Measurements from ENCODE around the gene CBR1.
"Not testable (repeated sequence)": the region's sequence is repeated elsewhere in the genome, so short reads cannot be mapped to it uniquely, and the experiment has no call there.

CBR1 gene

GRCh38 chr21:36079671-36080070, 9.8 kb downstream of the CBR1 start:
- DNase-seq (ENCODE audit: low read depth), result no peak

GRCh38 chr21:36080386-36080785, 10.6 kb downstream of the CBR1 start:
- DNase-seq (ENCODE audit: low read depth), result no peak

DNA sequence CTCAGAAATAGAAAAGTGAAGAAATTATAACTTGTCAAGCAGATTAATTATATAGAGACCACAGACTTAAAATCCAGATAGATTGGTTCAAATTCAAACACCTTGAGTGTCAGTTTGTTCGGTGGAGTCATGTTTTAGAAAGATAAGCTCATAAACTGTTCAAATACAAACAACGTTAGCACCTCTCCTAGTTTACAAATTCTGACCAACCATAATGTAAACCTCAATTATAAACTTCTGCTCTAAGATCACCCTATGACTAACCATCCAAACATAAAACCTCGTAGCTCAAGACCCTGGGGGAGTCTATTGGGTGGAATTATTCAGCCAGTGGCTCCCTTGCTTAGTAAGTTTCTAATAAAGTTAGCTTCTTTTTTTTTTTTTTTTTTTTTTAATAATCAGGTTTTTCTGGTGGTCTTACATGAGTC, 12.4 kb downstream of the CBR1 start:
- no peak for DNase-seq (ENCODE audit: low read depth)

- no peak for DNase-seq (ENCODE audit: low read depth)
Observed at GRCh38 chr21:36087362-36088138, 17.7 kb downstream of the CBR1 start.

- no peak for DNase-seq (ENCODE audit: low read depth)
Observed at GRCh38 chr21:36089946-36090345, 20.1 kb downstream of the CBR1 start.

- DNase-seq (ENCODE audit: low read depth), result no peak
Observed at GRCh38 chr21:36092681-36093080, 22.9 kb downstream of the CBR1 start.

DNA sequence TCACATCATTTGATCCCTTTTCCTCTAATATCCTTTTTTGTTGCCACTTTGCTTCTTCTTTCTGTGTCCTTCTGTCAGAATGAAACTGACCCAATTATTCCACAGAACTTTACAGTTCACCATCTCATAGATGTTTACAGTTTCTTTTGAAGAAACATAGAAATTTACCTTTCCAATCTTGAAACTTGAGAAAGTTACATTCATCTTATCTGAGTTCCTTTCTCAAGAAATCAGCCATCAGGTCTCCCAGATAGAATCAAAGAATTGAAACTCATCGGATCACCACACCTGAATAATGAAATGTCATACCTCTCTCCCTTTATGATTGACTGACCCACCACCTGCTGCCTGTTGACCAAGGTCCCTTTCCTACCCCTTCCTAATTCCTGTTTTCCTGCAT, 23.7 kb downstream of the CBR1 start:
- no peak for DNase-seq (ENCODE audit: low read depth)

- DNase-seq (ENCODE audit: low read depth), result no peak
Observed at GRCh38 chr21:36096398-36097290, 26.8 kb downstream of the CBR1 start.

DNA sequence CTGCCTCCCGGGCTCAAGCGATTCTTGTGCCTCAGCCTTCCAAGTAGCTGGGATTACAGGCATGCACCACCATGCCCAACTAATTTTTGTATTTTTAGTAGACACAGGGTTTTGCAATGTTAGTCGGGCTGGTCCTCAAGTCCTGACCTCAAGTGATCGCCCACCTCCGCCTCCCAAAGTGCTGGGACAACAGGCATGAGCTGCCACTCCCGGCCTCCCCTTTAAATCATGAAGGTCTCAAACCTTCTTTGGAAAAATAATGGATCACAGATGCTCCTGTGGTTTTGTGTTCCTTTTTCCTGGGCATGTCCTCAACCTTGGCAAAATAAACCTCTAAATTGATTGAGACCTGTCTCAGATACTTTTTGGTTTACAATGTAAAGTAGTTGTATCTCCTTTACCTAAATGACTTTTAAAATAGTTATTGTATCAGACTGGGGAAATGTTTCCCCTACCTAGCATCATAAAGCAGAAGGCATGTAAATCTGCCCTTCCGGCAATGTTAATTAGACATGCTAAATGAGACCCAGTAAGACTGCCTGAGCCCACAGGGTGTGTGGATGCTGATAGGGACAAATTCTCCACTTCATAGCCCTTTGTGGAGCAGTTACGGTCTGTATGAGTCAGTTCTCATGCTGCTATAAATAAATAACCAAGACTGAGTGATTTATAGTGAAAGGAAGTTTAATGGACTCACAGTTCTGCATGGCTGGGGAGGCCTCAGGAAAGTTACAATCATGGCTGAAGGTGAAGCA, 27.8 kb downstream of the CBR1 start:
- DNase-seq (ENCODE audit: low read depth), result no peak

DNA sequence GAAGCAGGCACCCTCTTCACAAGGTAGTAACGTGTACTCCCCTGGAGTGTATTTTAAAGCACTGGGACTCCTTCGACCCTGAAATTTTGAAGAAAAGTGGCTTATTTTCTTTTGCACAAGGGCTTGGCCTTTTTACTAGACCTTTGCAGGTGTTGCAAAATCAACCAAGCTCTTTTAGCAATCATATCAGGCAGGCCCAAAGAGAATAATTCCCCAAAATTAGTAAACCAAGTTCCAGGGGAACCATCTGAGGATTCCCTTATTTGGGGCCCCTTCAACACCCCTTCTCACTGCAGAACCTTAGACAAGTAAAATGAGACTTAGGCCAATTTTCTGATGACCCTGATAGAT, 28.3 kb downstream of the CBR1 start:
- DNase-seq (ENCODE audit: low read depth), result no peak

- no peak for DNase-seq (ENCODE audit: low read depth)
Observed at GRCh38 chr21:36099000-36099399, 29.2 kb downstream of the CBR1 start.

GRCh38 chr21:36099695-36100211, 29.9 kb downstream of the CBR1 start:
- not testable (repeated sequence) for DNase-seq (ENCODE audit: low read depth)

- DNase-seq (ENCODE audit: low read depth), result no peak
Observed at GRCh38 chr21:36100971-36101641, 31.3 kb downstream of the CBR1 start.

DNA sequence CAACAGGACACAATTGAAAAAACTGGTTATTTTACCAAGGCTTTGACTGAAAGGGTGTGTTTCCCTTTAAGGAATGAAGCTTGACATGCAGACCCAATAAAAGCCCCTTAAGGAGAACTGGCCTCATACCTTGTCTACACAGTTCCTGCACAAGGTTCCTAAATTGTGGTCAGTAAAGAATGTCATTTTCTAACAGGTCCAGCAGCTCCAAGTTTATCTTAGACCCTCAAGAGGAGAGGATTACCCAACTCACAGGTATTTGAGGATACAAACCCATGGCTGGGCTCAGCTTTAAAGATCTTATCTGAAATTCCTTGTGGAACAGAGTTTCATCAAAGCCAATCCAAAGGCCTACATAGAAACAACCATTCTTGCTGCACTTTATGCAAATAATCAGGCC, 33.6 kb downstream of the CBR1 start:
- no peak for DNase-seq (ENCODE audit: low read depth)

DNA sequence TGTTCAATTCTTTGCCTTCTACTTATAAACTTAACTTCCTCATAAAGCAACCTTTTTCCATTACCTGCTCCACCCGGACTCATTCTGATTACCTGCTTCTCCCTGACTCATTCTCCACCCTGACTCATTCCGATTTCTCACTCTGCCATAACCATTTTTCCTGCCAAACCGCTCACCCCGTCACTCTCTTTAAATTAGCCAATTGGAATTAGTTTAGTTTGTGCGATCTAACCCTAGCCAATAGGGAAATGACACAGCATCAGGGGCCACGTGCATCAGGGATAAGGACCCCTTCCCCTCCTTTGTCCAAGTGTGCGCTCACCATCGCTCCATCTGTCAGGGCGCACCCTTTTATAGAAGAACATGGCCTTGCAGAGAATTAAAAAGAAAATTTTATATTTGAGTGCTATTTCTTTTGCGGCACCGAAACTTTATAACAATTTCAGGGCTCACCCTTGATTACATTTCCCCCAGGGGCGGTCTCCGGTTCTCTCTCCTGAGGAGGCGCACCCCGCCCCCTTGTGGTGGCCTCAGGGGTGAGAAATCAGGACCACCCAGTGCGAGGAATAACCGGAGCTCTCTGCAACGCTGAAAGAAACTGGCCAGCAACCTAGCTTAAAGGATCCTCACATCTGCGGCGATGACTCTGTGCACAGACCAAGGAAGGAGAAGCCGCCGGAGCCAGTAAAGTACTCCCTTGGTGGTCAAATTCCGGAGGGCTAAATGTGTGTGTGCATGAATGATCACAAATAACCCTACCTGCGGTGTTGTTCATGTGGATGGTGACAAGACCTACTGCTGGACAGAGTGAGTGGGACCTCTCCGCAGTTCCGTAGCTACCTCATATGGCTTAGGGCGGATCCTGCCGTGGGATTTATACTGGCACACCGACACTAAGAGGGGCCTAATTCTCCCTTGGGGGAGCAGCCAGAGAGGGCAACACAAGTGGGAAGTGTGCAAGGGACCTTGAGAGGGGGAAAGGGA, 34.8 kb downstream of the CBR1 start:
- no peak for DNase-seq (ENCODE audit: low read depth)

DNA sequence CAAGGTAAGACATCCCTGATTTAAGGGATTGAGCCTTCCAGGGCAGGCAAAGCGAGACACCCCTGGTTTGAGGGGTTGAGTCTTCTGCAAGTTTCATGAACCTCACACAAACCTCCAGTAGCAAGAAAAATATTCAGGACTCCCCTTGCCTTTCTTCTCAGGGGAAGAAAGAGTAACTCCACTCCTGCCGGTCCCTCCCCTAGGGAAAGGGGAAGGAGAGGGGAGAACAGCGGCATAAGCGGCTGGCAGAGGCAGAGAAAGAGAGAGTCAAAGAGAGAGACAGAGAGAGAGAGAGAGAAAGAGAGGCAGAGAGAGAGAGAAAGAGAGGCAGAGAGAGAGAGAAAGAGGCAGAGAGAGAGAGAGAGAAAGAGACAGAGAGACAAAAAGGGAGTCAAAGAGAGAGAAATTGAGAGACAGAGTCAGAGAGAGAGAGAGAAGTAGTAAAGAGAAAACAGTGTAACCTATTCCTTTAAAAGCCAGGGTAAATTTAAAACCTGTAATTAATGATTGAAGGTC, 35.6 kb downstream of the CBR1 start:
- DNase-seq (ENCODE audit: low read depth), result no peak

DNA sequence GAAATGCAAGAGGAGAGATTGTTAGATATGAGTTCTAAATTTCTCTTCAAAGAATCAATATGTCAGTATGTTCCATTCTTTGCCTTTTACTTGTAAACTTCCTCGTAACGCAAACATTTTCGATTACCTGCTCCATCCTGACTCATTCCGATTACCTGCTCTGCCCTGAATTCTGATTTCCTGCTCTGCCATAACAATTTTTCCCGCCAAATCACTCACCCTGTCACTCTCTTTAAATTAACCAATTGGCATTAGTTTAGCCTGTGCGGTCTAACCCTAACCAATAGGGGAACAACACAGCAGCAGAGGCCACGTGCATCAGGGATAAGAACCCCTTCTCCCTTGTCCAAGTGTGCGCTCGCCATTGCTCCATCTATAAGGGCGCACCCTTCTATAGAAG, 40.0 kb downstream of the CBR1 start:
- no peak for DNase-seq (ENCODE audit: low read depth)

DNA sequence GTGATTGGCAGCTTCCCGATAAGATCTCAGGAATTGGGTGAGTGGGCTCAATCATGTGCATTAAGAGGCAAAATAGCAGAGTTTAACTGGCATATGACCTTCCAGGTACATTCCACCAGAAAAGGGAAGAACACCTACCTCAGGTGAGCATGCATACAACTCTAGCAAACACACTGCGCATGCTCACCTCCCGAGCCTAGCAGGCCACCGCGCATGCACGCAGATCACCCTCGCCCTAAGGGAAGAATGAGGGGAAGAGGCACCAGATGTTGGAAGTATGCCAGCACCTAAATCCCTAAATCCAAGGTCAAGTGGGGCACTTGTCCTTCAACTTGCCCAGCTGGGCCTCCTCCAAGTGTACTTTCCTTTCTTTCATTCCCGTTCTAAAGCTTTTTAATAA, 41.4 kb downstream of the CBR1 start:
- no peak for DNase-seq (ENCODE audit: low read depth)

DNA sequence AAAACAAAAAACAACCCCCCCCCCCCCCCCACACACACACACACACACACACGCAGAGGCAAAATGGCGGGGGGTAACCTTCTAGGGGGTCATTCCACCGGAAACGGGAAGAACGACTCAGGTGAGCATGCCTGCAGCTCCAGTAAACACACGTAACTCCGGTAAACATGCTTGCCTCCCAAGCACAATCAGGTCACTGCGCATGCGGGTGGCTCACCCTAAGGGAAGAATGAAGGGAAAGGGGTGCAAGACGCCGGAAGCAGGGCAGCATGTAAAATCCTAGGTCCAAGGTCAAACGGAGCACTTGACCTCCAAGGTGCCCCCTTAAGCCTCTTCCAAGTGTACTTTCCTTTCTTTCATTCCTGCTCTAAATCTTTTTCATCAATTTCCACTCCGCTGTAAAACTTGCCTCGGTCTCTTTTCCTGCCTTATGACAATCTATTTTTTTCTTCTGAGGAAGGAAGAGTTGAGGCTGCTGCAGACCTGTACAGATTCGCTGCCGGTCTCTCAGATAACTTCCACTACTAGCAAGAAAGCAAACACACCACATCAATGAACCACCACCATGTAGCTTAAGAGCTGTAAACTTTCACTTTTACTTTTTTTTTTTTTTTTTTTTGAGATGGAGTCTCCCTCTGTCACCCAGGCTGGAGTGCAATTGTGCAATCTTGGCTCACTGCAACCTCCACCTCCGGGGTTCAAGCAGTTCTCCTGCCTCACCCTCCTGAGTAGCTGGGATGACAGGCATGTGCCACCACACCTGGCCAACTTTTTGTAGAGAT, 44.0 kb downstream of the CBR1 start:
- no peak for DNase-seq (ENCODE audit: low read depth)
